ENCODE data around the gene NBL1. TPM values are rescaled to one million over a fixed set of nuclear protein-coding genes. Genes with fewer than 3 reads are reported as not detected.

Gene NBL1
- total and polyA plus RNA-seq, 2 experiments from 2014 or later, result 6.1 to 10.6 TPM

DNA sequence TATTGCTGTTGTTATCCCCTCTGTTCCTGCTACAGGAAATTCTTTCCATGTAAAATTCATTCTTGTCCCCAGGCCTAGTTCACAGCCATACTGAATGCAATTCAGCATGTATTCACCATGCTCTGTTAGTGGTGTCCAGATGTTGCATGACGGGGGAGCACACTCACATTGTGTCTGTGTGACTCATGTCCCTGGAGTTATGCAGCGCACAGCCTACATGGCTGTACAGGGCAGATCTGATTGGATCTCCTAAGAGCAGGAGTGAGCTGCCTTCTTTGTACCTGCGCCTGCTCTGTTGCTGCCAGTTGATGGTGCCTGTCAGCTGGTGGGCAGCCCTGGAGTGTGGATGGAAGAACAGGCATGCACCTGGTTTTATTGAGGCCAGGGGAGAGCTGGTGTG, 38.1 kb downstream of the NBL1 start:
- Mint-ChIP-seq H3K4me1 (peaks cover 18% of the 10 kb centered on the region), H3K36me3 (ENCODE audit: low read depth) (peaks cover 2% of the 10 kb centered on the region; the same call in 1 of the 3 replicates), H3K9me3 (no peaks in the 10 kb centered on the region; the same call in 2 of the 3 replicates), H3K27me3 (ENCODE audit: insufficient read depth, low read depth, poor library complexity) (peaks cover 6% of the 10 kb centered on the region), H3K4me3 (no peak overlapping the region), H3K27ac (no peak overlapping the region)
- no peaks in the 10 kb centered on the region for H3K9me2 ChIP-seq (ENCODE audit: insufficient read depth)
- H3F3A ChIP-seq (replicated peaks; ENCODE audit: low read depth), result no peaks in the 10 kb centered on the region
- TF ChIP-seq STAT1 (IDR thresholded peaks at IDR 0.05; ENCODE audit: unreplicated experiment) (no peak), EZH2phosphoT487 (IDR thresholded peaks at IDR 0.05; ENCODE audit: unreplicated experiment) (no peak), ETS1 (IDR thresholded peaks at IDR 0.05) (no peak), CREB1 (CRISPR knock-in tag; IDR thresholded peaks at IDR 0.05; ENCODE audit: low read depth) (no peak), EZH2 (IDR thresholded peaks at IDR 0.05; ENCODE audit: low read depth, unreplicated experiment) (no peak), ZNF331 (CRISPR knock-in tag; IDR thresholded peaks at IDR 0.05; ENCODE audit: low read depth) (no peak), POLR2AphosphoS5 (IDR thresholded peaks at IDR 0.05; ENCODE audit: low read depth) (no peak), NANOG (IDR thresholded peaks at IDR 0.05; ENCODE audit: borderline replicate concordance) (no peak), JUNB (IDR thresholded peaks at IDR 0.05; ENCODE audit: unreplicated experiment) (no peak), ZNF114 (CRISPR knock-in tag; IDR thresholded peaks at IDR 0.05) (no peak)
- TF ChIP-seq, protein P1, sequence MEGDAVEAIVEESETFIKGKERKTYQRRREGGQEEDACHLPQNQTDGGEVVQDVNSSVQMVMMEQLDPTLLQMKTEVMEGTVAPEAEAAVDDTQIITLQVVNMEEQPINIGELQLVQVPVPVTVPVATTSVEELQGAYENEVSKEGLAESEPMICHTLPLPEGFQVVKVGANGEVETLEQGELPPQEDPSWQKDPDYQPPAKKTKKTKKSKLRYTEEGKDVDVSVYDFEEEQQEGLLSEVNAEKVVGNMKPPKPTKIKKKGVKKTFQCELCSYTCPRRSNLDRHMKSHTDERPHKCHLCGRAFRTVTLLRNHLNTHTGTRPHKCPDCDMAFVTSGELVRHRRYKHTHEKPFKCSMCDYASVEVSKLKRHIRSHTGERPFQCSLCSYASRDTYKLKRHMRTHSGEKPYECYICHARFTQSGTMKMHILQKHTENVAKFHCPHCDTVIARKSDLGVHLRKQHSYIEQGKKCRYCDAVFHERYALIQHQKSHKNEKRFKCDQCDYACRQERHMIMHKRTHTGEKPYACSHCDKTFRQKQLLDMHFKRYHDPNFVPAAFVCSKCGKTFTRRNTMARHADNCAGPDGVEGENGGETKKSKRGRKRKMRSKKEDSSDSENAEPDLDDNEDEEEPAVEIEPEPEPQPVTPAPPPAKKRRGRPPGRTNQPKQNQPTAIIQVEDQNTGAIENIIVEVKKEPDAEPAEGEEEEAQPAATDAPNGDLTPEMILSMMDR (conservative IDR thresholded peaks at IDR 0.05; ENCODE audit: low read depth in 2 of 2), result no peak
- TF ChIP-seq, protein P2, sequence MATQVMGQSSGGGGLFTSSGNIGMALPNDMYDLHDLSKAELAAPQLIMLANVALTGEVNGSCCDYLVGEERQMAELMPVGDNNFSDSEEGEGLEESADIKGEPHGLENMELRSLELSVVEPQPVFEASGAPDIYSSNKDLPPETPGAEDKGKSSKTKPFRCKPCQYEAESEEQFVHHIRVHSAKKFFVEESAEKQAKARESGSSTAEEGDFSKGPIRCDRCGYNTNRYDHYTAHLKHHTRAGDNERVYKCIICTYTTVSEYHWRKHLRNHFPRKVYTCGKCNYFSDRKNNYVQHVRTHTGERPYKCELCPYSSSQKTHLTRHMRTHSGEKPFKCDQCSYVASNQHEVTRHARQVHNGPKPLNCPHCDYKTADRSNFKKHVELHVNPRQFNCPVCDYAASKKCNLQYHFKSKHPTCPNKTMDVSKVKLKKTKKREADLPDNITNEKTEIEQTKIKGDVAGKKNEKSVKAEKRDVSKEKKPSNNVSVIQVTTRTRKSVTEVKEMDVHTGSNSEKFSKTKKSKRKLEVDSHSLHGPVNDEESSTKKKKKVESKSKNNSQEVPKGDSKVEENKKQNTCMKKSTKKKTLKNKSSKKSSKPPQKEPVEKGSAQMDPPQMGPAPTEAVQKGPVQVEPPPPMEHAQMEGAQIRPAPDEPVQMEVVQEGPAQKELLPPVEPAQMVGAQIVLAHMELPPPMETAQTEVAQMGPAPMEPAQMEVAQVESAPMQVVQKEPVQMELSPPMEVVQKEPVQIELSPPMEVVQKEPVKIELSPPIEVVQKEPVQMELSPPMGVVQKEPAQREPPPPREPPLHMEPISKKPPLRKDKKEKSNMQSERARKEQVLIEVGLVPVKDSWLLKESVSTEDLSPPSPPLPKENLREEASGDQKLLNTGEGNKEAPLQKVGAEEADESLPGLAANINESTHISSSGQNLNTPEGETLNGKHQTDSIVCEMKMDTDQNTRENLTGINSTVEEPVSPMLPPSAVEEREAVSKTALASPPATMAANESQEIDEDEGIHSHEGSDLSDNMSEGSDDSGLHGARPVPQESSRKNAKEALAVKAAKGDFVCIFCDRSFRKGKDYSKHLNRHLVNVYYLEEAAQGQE (IDR thresholded peaks at IDR 0.05; ENCODE audit: unreplicated experiment), result no peak
- TF ChIP-seq, protein P3, sequence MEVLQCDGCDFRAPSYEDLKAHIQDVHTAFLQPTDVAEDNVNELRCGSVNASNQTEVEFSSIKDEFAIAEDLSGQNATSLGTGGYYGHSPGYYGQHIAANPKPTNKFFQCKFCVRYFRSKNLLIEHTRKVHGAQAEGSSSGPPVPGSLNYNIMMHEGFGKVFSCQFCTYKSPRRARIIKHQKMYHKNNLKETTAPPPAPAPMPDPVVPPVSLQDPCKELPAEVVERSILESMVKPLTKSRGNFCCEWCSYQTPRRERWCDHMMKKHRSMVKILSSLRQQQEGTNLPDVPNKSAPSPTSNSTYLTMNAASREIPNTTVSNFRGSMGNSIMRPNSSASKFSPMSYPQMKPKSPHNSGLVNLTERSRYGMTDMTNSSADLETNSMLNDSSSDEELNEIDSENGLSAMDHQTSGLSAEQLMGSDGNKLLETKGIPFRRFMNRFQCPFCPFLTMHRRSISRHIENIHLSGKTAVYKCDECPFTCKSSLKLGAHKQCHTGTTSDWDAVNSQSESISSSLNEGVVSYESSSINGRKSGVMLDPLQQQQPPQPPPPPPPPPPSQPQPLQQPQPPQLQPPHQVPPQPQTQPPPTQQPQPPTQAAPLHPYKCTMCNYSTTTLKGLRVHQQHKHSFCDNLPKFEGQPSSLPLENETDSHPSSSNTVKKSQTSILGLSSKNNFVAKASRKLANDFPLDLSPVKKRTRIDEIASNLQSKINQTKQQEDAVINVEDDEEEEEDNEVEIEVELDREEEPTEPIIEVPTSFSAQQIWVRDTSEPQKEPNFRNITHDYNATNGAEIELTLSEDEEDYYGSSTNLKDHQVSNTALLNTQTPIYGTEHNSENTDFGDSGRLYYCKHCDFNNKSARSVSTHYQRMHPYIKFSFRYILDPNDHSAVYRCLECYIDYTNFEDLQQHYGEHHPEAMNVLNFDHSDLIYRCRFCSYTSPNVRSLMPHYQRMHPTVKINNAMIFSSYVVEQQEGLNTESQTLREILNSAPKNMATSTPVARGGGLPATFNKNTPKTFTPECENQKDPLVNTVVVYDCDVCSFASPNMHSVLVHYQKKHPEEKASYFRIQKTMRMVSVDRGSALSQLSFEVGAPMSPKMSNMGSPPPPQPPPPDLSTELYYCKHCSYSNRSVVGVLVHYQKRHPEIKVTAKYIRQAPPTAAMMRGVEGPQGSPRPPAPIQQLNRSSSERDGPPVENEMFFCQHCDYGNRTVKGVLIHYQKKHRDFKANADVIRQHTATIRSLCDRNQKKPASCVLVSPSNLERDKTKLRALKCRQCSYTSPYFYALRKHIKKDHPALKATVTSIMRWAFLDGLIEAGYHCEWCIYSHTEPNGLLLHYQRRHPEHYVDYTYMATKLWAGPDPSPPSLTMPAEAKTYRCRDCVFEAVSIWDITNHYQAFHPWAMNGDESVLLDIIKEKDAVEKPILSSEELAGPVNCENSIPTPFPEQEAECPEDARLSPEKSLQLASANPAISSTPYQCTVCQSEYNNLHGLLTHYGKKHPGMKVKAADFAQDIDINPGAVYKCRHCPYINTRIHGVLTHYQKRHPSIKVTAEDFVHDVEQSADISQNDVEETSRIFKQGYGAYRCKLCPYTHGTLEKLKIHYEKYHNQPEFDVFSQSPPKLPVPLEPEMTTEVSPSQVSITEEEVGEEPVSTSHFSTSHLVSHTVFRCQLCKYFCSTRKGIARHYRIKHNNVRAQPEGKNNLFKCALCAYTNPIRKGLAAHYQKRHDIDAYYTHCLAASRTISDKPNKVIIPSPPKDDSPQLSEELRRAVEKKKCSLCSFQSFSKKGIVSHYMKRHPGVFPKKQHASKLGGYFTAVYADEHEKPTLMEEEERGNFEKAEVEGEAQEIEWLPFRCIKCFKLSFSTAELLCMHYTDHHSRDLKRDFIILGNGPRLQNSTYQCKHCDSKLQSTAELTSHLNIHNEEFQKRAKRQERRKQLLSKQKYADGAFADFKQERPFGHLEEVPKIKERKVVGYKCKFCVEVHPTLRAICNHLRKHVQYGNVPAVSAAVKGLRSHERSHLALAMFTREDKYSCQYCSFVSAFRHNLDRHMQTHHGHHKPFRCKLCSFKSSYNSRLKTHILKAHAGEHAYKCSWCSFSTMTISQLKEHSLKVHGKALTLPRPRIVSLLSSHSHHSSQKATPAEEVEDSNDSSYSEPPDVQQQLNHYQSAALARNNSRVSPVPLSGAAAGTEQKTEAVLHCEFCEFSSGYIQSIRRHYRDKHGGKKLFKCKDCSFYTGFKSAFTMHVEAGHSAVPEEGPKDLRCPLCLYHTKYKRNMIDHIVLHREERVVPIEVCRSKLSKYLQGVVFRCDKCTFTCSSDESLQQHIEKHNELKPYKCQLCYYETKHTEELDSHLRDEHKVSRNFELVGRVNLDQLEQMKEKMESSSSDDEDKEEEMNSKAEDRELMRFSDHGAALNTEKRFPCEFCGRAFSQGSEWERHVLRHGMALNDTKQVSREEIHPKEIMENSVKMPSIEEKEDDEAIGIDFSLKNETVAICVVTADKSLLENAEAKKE (CRISPR knock-in tag; IDR thresholded peaks at IDR 0.05), result no peak
- ATAC-seq (no peak), DNase-seq (ENCODE audit: low spot score) (no peak)
- no peaks in the 10 kb centered on the region for H3K27me3 ChIP-seq (ENCODE audit: insufficient read depth)
- no peak overlapping the region for H3K4me2 ChIP-seq
- H3K36me3 ChIP-seq (ENCODE audit: insufficient read depth), result no peaks in the 10 kb centered on the region
- H3K27ac ChIP-seq (ENCODE audit: low read depth), result no peak overlapping the region
- H2AFZ ChIP-seq, result no peak overlapping the region
- H3K79me2 ChIP-seq (replicated peaks; ENCODE audit: insufficient read depth), result no peaks in the 10 kb centered on the region
- peaks cover 11% of the 10 kb centered on the region; the same call in 1 of the 2 replicates for H3K4me1 ChIP-seq (ENCODE audit: insufficient read depth)
- H4K20me1 ChIP-seq (replicated peaks; ENCODE audit: insufficient read depth), result no peaks in the 10 kb centered on the region
- no peak overlapping the region for H3K4me3 ChIP-seq

Data from GM23338 (cell line).